Measurements from ENCODE around the gene EOGT.
A peak's percentile ranks its signal among the peaks of the same experiment; 100 is the strongest.

Gene EOGT

DNA sequence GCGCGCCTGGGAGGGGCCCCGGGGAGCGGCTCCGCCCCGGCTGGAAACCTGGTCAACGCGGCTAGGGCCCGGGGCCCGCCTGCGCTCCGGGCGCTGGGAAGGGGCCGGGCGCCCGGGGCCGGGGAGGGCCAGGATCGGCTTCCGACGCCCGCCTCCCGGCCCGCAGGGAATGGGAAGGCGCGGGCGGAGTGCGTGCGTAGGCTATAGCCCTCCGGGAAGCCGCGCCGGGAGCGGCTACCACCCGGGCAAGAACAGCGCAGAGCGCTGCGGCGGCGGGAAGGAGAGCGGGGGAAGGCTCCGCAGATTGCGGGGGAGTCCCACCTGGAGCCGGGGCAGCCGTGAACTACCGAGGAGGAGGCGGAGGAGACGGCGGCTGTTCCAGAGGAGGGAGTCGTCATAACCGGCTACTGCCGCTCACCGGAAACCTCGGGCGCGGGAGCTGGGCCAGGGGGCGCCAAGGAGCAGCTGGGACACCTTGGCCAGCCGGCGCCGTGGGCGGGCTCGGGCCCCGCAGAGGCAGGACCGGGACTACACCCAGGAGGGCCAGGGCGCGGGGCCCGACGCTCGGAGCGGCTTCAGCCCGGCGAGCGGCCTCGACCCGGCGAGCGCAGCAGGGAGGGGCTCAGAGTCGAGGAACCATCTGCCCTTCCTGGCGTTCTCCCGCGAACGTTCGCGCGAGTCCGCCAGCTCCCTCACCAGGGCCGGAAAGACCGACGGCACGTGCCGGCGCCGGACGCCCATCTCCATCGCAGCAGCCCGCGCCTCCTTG lies at the start of gene EOGT:
Gene EOGT (minus strand): TSS at position 432 of the 769 bp plus-strand sequence. CDS start 3,838 bp downstream, outside the sequence.
- peak in 55 of 56 donors; percentile 16 to 86 (median 67) for DNase-seq

DNA sequence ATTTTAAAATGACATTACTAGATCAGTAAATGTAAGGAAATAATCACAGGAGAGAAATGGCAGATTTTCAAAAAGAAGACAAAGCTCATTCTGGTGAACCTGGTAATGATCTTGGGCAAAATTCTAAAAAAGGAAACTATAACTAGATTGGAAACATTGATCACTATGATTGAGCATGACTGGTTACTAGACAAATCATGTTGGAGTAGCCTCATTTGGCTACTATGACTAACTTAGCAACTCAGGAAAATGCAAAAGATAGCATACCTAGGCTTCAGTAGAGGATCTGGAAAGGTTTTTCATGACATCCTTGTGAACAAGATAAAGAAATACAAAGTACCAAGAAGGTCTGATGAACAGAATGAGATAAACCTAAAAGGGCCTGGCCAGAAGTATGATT lies 46.2 kb upstream of the EOGT start:
- DNase-seq: no peak

DNA sequence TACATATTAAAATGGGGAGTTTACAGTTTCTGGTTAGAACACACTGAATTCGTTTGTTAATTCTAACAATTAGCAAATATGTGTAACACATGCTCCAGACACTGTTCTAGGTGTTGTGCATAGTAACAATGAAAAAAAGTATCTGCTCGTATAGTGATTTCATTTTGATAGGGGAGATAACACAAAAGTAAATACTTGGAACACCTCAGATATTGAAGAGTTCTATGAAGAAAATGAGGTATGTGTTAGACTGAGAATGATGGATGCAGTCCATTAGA lies 45.4 kb upstream of the EOGT start:
- DNase-seq: no peak

DNA sequence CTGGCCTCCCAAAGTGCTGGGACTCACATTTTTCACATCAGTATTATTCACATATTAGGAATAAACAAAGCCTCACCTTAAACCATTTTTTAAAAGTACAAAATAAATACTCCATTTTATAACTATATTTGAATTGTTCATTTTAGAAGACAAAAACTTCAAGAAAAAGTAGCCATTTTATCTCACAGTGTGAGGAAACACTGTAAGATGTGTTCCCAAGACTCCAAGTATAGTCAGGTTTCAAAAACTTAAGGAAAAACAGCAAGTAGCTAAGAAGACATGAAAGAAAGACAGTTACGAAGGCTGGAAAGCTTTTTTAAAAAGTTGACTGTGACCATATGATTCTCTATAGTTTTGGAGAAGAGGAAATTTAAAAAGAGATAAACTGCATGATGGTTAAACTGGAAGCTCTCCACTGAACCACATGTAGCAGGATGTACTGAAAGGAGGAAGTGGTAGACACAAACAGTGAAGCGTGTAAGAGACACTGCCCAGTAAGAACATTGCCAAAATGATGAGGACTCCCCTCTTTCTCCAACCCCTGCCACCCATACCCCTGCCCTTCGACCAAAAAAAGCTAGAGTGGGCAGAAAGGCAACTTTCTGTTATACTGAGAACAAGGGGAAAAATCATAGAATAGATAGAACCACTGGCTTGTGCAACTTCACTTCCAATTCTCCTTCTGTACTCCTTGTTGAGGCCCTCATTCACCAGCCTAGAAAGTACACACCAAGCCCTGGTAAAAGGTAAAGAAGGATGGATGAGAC lies 44.9 kb upstream of the EOGT start:
- DNase-seq: no peak

GRCh38 chr3:69052472-69052898 lies 39.0 kb upstream of the EOGT start:
- no peak for DNase-seq

DNA sequence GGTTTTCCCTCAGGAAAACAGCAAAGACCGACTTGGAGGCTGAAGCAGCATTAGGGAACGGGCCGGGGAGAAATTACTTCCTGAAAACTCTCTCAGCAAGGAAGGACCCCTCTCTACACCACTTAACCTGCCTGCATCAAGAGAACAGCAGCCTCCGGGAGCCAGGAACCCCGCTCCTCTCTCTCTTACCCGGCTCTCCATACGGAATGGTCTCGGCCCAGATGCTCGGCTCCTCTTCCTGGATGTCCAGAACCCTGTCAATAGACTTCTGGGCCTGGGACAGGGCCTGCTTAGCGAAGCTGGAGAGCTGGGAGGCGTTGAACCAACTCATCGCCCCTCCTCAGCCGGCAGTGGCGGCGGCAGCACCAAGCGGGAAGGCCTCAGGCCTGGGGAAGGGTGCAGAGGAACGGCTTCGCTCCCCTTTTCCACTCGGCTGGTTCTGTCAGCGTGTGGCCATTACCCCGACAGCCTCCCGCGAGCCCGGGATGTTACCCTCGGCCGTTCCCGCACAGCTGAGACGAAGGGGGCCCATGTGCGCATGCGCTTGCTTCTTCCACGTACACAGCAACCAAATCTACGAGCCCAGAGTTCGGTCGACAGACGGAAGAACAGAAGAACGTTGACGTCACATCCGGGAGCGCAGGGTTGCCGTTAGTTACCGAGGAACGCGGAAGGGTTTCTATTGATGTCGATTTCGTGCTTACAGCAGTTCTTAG lies 38.4 kb upstream of the EOGT start, which contains the start of gene TMF1:
Gene TMF1 (minus strand): TSS at position 578 of the 716 bp plus-strand sequence. CDS start 247 bp downstream, at position 331.
- DNase-seq: no peak

- DNase-seq: no peak
These were observed 35.5 kb upstream of the EOGT start for GRCh38 chr3:69048990-69049389.

- DNase-seq: no peak
These were observed 31.1 kb upstream of the EOGT start for GRCh38 chr3:69044608-69045007.

GRCh38 chr3:69033470-69033869 lies 20.0 kb upstream of the EOGT start:
- no peak for DNase-seq

DNA sequence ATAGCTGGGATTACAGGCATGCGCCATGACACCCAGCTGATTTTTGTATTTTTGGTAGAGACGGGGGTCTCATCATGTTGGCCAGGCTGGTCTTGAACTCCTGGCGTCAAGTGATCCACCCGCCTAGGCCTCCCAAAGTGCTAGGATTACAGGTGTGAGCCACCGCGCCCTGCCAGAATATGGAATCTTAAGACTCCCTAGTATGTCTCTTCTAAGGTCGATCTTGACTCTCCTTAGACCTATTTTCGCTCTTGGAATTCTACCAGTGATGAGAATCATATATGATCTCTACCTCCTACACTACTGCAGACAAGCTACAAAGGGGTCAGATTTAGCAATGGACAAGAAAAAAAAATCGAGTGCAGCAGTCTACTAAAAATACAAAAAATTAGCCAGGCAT lies 19.3 kb upstream of the EOGT start:
- no peak for DNase-seq

DNA sequence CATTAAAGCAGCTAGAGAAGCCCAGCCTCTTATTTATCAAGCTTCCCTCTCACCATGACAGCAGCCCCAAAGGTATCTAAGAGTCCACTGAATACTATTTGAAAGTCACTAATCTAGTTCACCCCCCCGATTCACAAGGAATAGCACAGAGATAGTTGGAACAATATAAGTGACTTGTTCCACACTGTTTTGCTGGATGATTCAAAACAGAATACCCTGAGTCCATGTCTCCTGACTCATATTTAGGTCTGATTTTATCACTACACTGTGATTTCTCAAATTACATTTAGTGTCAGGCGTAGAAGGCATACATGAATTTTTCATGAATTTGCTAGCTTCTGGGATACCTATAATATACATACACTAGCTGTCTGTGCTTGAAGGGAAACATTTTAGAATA lies 18.7 kb upstream of the EOGT start:
- no peak for DNase-seq

DNA sequence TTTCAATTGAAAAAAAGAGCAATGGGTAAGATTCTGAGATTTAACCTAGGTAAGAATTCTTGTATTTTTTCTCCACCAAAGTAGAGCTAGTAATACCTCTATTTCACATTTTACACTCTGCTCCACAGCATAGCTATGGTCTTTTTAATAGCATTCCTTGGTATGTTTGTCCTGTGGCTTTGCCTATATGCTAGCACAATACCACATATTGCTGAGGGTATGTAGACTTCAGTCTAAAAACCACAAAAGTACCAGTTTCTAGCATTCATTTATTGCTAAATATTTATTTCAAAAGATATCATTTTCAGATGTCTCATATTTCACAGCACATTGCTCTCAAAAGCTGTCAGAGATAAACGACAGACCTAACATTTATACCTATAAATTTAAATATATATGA lies 18.2 kb upstream of the EOGT start:
- no peak for DNase-seq

GRCh38 chr3:69020857-69021256 lies 7.4 kb upstream of the EOGT start:
- DNase-seq: no peak

- no peak for DNase-seq
These were observed 6.9 kb upstream of the EOGT start for GRCh38 chr3:69020424-69020823.

DNA sequence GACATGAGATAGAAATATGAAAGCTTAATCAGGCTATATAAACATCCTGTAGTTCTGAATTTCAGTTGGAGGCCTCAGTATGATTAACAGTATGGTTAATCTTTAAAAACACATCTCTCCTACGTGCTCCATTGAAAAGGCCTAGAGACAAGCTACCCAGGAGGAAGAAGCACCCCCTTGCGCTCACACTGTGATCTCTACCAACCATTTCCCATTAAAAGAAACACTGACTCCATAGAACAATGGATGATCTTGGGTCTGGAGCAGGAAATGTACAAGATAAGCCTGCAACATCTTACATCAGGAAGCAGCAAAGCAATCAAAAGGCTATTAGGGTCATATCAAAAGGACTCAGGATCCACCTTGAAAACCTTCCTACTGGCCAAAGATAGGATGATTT lies 3.4 kb upstream of the EOGT start:
- DNase-seq: no peak

- no peak for DNase-seq
These were observed 2.6 kb upstream of the EOGT start for GRCh38 chr3:69016102-69016501.

DNA sequence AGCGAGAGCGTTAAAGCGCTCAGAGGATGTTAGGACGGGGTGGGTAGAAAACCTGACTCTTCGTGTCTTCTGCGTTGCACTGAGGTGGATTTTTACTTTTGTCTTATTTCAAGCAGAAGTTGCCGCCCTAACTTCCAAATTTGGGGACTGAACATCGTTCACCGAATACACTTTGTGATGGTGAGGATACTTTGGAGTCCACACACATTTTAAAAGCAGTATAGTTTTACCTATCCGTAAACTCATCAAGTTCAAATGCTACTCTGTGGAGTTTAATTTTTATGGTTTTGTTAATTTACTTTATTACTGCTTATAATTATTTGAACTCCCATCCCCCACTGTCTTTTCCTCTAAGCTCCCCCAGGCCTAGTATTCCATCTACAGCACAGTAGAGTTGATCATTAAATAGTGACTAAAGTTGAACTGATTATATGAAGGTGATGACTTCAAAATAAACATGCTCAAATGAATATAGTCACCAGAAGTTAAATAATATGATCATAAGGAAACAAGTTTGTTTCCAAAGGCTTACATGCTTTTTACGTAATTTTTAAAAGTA lies 617 bp upstream of the EOGT start:
- DNase-seq: no peak

DNA sequence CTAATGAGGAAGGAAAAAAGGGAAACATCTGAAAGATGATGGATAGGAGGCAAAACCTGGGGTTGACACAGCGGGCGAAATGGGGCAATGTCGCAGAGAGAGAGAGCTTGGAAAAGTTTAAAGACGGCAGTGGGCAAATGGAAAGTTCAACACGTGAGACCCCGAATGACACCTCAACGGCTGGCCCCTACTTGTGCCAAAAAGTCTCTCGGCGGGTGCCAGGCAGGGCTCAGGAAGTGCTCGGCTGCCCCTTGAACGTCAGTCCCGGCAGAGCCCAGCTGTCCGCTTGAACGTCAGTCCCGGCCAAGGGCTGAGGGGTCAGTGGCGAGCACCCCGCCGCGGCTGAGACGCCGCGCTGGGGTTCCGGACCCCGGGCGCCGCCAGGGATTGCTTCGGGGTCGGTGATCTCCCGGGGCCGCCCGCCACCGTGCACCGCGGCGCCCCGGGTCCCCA lies 658 bp downstream of the EOGT start:
- peak in 32 of 56 donors; percentile 8 to 59 (median 28) for DNase-seq

DNA sequence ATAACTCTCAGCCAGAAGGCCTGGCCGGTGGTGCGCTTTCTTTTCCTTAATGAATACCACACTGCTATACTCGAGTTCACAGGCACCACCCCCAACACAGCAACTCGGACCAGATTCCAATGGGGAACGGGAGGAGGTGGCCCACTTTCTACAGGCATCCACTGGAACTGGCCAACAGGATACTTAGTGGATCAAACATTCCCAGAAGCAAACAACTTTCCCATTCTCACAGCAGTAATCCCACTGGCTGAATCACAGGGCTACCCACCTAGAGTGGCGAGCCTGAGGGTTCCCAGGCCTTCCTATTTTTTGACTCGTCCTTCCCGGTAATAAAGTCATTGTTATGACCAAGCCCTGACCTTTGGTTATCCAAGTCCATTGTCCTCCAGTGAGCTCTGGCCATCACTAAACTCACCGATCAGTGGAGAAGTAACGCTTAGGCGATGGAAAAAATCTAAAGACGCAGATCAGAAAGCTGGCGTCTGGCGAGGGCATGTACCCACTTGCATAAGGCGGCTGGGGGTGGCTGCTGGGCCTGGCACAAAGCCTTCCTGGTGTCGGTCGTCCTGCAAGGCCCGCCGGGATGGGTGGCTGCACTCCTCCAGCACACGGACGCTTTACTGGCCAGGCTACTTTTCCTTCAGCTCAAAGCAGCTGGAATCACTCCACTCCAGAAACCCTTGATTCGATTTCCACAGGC lies 1.2 kb downstream of the EOGT start:
- DNase-seq: peak in 6 of 56 donors; percentile 4 to 42 (median 14)

GRCh38 chr3:69011096-69011730 lies 2.3 kb downstream of the EOGT start:
- no peak for DNase-seq

All from nucleus accumbens (tissue), 56 donors.